Retinal pigment epithelial cell (primary cell): ENCODE measurements around the gene ADSS1.

Source experiments
- DNase-seq: peaks from one replicate; pipeline ENCODE4 v3.0.0-alpha.2; 2010; ENCODE audit warnings: low read depth
- H3K4me3 ChIP-seq: 2 replicates; pipeline ENCODE4 v1.5.1; 2011; ENCODE audit warnings: mild to moderate bottlenecking, low read length, control low read depth, moderate library complexity
- CTCF ChIP-seq: conservative IDR thresholded peaks from 2 replicates; pipeline ENCODE4 v1.5.1; 2011; ENCODE audit warnings: low read depth, low read length, control low read depth, inconsistent platforms

Gene ADSS1

GRCh38 chr14:104776481-104776880 lies 52.5 kb downstream of the ADSS1 start:
- DNase-seq: no peak
- no peak for TF ChIP-seq CTCF
- no peak overlapping the region for H3K4me3 ChIP-seq

- DNase-seq: no peak
- TF ChIP-seq CTCF: peak; percentile 12
- no peak overlapping the region for H3K4me3 ChIP-seq
These were observed 53.2 kb downstream of the ADSS1 start for GRCh38 chr14:104776961-104777807.

GRCh38 chr14:104777808-104778249 lies 53.8 kb downstream of the ADSS1 start:
- H3K4me3 ChIP-seq: no peak overlapping the region
- DNase-seq: no peak
- no peak for TF ChIP-seq CTCF

GRCh38 chr14:104778694-104779331 lies 54.8 kb downstream of the ADSS1 start:
- no peak overlapping the region for H3K4me3 ChIP-seq
- TF ChIP-seq CTCF: no peak
- no peak for DNase-seq

GRCh38 chr14:104779776-104780512 lies 55.9 kb downstream of the ADSS1 start:
- TF ChIP-seq CTCF: no peak
- no peak overlapping the region for H3K4me3 ChIP-seq
- no peak for DNase-seq

GRCh38 chr14:104780513-104781030 lies 56.5 kb downstream of the ADSS1 start:
- DNase-seq: no peak
- no peak overlapping the region for H3K4me3 ChIP-seq
- TF ChIP-seq CTCF: no peak
